Measurements from ENCODE around the gene PLAC8.
A peak's percentile ranks its signal among the peaks of the same experiment; 100 is the strongest.

PLAC8 gene

GRCh38 chr4:83114576-83114975, at the start of gene PLAC8:
TSS of gene PLAC8 (minus strand) at chr4:83114729. CDS start at chr4:83107921, 6,808 bp downstream.
- Histone ChIP-seq H2AFZ (ENCODE audit: low read depth) (no peak within 1 kb of the TSS), H3K9ac (no peak within 1 kb of the TSS), H3K27ac (no peak within 1 kb of the TSS), H3K36me3 (ENCODE audit: insufficient read depth) (no peaks in the 10 kb centered on the region), H3K4me3 (IDR thresholded peaks at IDR 0.05; ENCODE audit: insufficient read depth, low read depth, low read length) (no peak within 1 kb of the TSS), H4K20me1 (ENCODE audit: insufficient read depth) (no peaks in the 10 kb centered on the region), H3K4me2 (peak within 1 kb of the TSS; percentile 42), H3K4me1 (ENCODE audit: low read depth, poor library complexity, severe bottlenecking) (peaks cover 38% of the 10 kb centered on the region), H3K27me3 (ENCODE audit: insufficient read depth, low read depth) (no peaks in the 10 kb centered on the region), H3K79me2 (ENCODE audit: insufficient read depth, low read depth) (no peaks in the 10 kb centered on the region)
- no peak for TF ChIP-seq CTCF (conservative IDR thresholded peaks at IDR 0.05; ENCODE audit: low read depth, low read length)

- TF ChIP-seq CTCF (conservative IDR thresholded peaks at IDR 0.05; ENCODE audit: low read depth, low read length) = no peak
- Histone ChIP-seq H2AFZ (ENCODE audit: low read depth) (peak overlapping the region; percentile 5; the same call in 1 of the 2 replicates), H3K4me1 (ENCODE audit: low read depth, poor library complexity, severe bottlenecking) (peaks cover 19% of the 10 kb centered on the region), H3K36me3 (ENCODE audit: insufficient read depth) (no peaks in the 10 kb centered on the region), H3K27ac (peak overlapping the region; percentile 13; the same call in 1 of the 2 replicates), H3K9ac (no peak overlapping the region), H3K4me2 (peak overlapping the region; percentile 7), H4K20me1 (ENCODE audit: insufficient read depth) (no peaks in the 10 kb centered on the region), H3K4me3 (IDR thresholded peaks at IDR 0.05; ENCODE audit: insufficient read depth, low read depth, low read length) (no peak overlapping the region), H3K79me2 (ENCODE audit: insufficient read depth, low read depth) (no peaks in the 10 kb centered on the region), H3K27me3 (ENCODE audit: insufficient read depth, low read depth) (no peaks in the 10 kb centered on the region)
Observed at GRCh38 chr4:83153417-83153816, 38.9 kb upstream of the PLAC8 start.

- H3K4me1 ChIP-seq (ENCODE audit: low read depth, poor library complexity, severe bottlenecking) = peaks cover 19% of the 10 kb centered on the region
- H3K4me2 ChIP-seq = peak overlapping the region; percentile 7; the same call in 1 of the 2 replicates
- TF ChIP-seq CTCF (conservative IDR thresholded peaks at IDR 0.05; ENCODE audit: low read depth, low read length) = no peak
- no peaks in the 10 kb centered on the region for H3K27me3 ChIP-seq (ENCODE audit: insufficient read depth, low read depth)
- no peak overlapping the region for H3K4me3 ChIP-seq (IDR thresholded peaks at IDR 0.05; ENCODE audit: insufficient read depth, low read depth, low read length)
- H3K9ac ChIP-seq = no peak overlapping the region
- no peaks in the 10 kb centered on the region for H4K20me1 ChIP-seq (ENCODE audit: insufficient read depth)
- no peaks in the 10 kb centered on the region for H3K79me2 ChIP-seq (ENCODE audit: insufficient read depth, low read depth)
- no peak overlapping the region for H2AFZ ChIP-seq (ENCODE audit: low read depth)
- H3K27ac ChIP-seq = peak overlapping the region; percentile 13; the same call in 1 of the 2 replicates
- no peaks in the 10 kb centered on the region for H3K36me3 ChIP-seq (ENCODE audit: insufficient read depth)
Observed at GRCh38 chr4:83152746-83153145, 38.2 kb upstream of the PLAC8 start.

GRCh38 chr4:83151651-83152050, 37.1 kb upstream of the PLAC8 start:
- no peak overlapping the region for H3K9ac ChIP-seq
- H3K4me2 ChIP-seq = no peak overlapping the region
- H4K20me1 ChIP-seq (ENCODE audit: insufficient read depth) = no peaks in the 10 kb centered on the region
- peaks cover 19% of the 10 kb centered on the region for H3K4me1 ChIP-seq (ENCODE audit: low read depth, poor library complexity, severe bottlenecking)
- no peak overlapping the region for H3K27ac ChIP-seq
- no peaks in the 10 kb centered on the region for H3K27me3 ChIP-seq (ENCODE audit: insufficient read depth, low read depth)
- H3K36me3 ChIP-seq (ENCODE audit: insufficient read depth) = no peaks in the 10 kb centered on the region
- no peaks in the 10 kb centered on the region for H3K79me2 ChIP-seq (ENCODE audit: insufficient read depth, low read depth)
- TF ChIP-seq CTCF (conservative IDR thresholded peaks at IDR 0.05; ENCODE audit: low read depth, low read length) = no peak
- no peak overlapping the region for H3K4me3 ChIP-seq (IDR thresholded peaks at IDR 0.05; ENCODE audit: insufficient read depth, low read depth, low read length)
- H2AFZ ChIP-seq (ENCODE audit: low read depth) = no peak overlapping the region

All from KMS-11 (cell line).